ENCODE measurements around the gene MXD4.
"Not testable (repeated sequence)": the region's sequence is repeated elsewhere in the genome, so short reads cannot be mapped to it uniquely, and the experiment has no call there.

The MXD4 gene

DNA sequence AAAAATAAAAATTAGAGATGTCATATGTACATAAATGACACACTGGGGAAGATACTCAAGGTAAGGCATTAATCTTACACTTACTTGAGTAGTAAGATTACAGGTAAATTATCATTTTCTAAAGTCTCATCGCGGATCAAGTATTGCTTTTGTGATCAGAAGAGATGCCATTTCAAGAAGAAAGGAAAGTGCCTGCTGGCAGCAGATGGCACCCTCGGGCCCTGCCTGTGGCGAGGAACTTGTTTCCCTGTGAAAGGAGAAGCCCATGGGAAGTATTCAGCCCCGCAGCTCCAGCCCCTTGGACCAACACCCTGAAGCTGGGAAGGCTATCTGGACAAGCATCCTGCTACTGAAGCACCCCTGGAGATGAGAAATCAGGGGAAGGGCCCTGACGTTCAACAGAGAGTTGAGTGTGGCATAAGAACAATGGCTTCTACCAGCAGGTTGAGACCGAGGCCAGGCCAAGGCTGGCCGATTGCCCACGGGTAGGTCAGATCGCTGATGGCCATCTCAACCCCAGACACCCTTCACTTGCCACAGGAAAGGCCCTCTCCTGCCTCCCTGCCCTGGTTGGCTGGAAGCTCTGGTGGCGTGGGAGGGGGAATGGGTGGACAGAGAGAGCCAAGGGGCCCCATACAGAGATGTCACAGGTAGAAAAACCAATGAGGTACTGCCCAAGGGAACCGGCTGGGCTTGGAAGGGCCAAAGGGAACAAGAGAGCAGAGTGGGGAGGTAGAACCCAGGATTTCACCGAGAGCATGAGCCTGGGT lies 18.8 kb upstream of the MXD4 start:
- in situ Hi-C loops (cut with HindIII; ENCODE audit: low pct_ligation_motif_present, low pct_unique_long_range_greater_than_20kb, low sequenced_read_pairs), result no loop called here
- no peak for DNase-seq

GRCh38 chr4:2277956-2278355 lies 16.0 kb upstream of the MXD4 start:
- DNase-seq, result no peak
- in situ Hi-C loops (cut with HindIII; ENCODE audit: low pct_ligation_motif_present, low pct_unique_long_range_greater_than_20kb, low sequenced_read_pairs), result no loop called here

- in situ Hi-C loops (cut with HindIII; ENCODE audit: low pct_ligation_motif_present, low pct_unique_long_range_greater_than_20kb, low sequenced_read_pairs), result no loop called here
- DNase-seq, result no peak
Measured at GRCh38 chr4:2276581-2277325, 14.8 kb upstream of the MXD4 start.

DNA sequence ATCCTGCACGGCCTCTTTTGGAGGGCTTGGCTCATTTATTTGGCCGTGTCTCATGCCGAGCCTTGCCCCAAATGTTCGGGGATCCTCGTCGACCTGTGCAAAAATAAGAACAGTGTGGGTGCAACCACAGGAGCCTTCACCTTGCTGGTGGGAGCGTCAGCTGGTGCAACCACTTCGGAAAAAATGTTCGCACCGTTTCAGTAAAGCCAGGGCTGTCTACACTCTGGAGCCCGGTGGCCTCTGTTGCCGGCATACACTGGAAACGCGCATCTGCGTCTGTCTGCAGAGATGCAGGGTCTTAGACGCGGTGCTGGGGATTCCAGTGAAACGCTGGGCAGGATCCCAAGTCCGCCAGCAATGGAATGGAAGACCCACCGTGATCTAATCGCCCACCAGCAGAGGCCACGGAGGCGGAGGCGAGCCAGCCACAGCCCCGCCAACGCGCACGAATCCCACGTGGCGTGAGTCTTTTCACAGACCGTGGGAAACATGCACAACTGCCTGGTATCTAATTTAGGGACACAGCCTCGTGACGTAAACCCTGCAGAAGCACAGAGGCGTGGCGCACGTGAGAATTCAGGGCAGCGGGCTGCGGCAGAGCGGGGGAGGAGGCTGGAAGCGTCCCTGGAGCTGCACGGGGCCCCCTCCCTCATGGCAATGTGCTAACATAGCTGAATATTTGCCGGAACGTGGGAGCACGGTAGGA lies 13.8 kb upstream of the MXD4 start:
- DNase-seq, result no peak
- in situ Hi-C loops (cut with HindIII; ENCODE audit: low pct_ligation_motif_present, low pct_unique_long_range_greater_than_20kb, low sequenced_read_pairs), result no loop called here

DNA sequence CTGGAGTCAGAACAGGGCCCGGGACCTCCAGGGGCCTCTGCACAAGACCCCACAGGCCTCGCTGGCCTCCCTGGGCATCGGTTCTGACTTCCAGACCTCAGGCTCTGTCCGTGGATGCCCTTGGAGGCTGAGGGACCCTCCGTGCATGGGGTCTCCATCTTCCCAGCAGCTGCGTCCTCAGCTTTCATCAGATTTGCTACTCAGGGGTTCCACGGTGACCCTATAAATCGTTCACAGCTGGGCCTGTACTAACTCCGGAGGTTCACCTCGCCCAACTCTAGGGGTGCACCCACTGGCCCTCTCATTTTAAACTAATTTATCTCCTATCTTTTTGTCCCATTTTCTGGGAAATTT lies 13.1 kb upstream of the MXD4 start:
- in situ Hi-C loops (cut with HindIII; ENCODE audit: low pct_ligation_motif_present, low pct_unique_long_range_greater_than_20kb, low sequenced_read_pairs); DNase-seq: not testable (repeated sequence)

GRCh38 chr4:2274320-2275043 lies 12.6 kb upstream of the MXD4 start:
- no peak for DNase-seq
- in situ Hi-C loops (cut with HindIII; ENCODE audit: low pct_ligation_motif_present, low pct_unique_long_range_greater_than_20kb, low sequenced_read_pairs), result no loop called here

GRCh38 chr4:2273657-2274319 lies 11.9 kb upstream of the MXD4 start:
- DNase-seq, result no peak
- in situ Hi-C loops (cut with HindIII; ENCODE audit: low pct_ligation_motif_present, low pct_unique_long_range_greater_than_20kb, low sequenced_read_pairs), result no loop called here

- in situ Hi-C loops (cut with HindIII; ENCODE audit: low pct_ligation_motif_present, low pct_unique_long_range_greater_than_20kb, low sequenced_read_pairs), result no loop called here
- no peak for DNase-seq
Measured at GRCh38 chr4:2273221-2273620, 11.3 kb upstream of the MXD4 start.

- no peak for DNase-seq
- in situ Hi-C loops (cut with HindIII; ENCODE audit: low pct_ligation_motif_present, low pct_unique_long_range_greater_than_20kb, low sequenced_read_pairs), result no loop called here
Measured at GRCh38 chr4:2272828-2273120, 10.9 kb upstream of the MXD4 start.

DNA sequence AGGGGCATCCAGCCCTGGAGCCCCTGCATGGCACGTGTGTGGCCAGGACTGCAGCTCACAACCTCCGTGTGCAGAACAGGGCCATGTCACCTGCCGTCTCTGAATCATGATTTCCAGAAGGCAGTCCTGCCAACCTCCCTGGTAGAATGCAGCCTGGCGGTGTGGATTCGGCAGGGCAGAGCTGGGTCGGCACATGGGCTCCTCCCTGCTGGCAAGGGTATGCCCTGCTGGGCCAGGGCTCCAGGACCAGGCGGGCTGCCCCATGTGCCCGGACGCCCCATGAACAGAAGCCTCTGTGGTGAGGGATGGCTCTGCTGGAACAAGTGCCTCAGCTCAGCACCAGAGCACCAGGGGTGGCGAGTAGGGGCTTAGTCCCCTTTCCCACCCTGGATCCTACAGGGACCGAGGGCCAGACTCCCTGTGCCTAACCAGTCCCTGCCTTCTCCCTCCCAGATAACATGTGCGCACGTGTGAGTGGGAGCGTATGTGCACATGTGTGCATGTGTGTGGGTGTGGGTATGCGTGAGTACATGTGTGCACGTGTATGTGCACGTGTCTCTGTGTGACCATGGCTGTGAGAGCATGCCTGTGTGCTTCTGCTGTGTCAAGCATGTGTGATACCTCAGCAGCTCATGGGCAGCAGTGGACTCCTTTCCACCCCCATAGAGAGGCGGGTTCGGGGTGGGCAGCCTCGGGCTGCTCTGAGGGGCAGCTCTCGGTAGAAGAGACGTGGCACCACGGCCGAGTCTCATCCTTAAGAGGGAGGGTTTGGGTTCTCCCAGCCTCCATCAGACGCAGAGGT lies 10.3 kb upstream of the MXD4 start:
- in situ Hi-C loops (cut with HindIII; ENCODE audit: low pct_ligation_motif_present, low pct_unique_long_range_greater_than_20kb, low sequenced_read_pairs), result no loop called here
- no peak for DNase-seq

GRCh38 chr4:2271279-2272025 lies 9.5 kb upstream of the MXD4 start:
- in situ Hi-C loops (cut with HindIII; ENCODE audit: low pct_ligation_motif_present, low pct_unique_long_range_greater_than_20kb, low sequenced_read_pairs), result no loop called here
- no peak for DNase-seq

DNA sequence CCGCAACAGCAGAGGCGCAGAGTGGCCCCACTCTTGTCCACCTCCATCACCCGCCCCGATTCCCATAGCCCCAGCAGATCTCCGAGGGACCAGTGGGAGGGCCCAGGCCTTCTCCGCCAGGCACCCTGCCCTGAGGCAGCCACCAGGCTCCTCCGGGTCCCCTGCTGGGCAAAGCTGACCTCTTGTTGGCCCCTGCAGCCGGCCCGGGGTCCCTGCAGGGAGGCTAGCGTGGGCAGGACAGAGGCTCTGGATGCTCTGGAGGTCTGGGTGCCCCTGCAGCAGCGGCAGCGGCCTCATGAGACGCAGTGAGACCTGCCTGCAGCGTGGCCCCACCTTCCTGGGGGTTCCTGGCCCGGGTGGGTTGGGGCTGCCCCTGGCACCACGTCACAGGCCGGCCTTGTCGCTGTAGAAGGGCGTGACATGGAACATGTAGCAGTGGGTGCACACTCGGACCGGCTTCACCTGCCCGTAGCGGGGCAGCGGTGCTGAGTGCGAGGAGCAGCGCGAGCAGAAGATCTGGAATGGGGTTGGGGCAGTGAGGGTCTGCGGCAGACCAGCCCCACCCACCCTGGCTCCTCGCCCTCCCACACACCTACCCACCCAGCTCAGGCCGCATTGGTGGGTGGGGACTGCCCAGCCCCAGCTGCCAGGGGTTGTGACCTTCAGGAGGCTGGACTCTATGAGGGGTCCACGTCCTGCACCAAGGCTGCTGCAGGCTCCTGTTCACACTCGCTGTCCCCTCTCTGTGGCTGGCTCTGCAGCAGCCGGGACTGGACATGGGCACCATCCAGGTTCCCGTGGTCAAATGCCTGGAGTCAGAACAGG lies 8.6 kb upstream of the MXD4 start:
- in situ Hi-C loops (cut with HindIII; ENCODE audit: low pct_ligation_motif_present, low pct_unique_long_range_greater_than_20kb, low sequenced_read_pairs), result no loop called here
- no peak for DNase-seq

DNA sequence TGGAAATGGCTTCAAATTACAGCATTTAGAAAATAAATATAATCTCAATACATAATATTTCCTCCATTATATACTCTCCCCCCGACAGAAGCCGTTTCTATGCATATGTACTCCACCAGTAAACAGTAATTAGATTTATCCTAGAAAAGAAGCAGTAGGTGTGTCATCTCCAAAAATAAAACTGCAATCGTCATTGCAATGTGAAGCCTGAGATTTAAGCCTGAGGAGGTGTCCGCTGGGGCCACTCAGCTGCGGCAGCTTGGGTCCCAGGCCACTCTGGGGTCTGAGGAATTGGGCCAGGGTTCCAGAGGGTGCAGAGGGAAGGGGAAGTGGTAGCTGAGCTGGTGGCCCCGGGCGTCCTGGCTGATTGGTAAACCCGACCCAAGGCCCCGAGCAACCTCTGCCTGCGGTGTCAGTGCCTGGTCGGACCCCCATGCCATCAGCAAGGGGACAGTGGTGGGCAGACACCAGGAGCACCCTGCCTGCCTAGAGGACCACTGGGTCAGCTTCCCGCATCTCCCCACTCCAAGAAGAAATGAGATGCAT lies 7.8 kb upstream of the MXD4 start:
- DNase-seq, result no peak
- in situ Hi-C loops (cut with HindIII; ENCODE audit: low pct_ligation_motif_present, low pct_unique_long_range_greater_than_20kb, low sequenced_read_pairs), result no loop called here

DNA sequence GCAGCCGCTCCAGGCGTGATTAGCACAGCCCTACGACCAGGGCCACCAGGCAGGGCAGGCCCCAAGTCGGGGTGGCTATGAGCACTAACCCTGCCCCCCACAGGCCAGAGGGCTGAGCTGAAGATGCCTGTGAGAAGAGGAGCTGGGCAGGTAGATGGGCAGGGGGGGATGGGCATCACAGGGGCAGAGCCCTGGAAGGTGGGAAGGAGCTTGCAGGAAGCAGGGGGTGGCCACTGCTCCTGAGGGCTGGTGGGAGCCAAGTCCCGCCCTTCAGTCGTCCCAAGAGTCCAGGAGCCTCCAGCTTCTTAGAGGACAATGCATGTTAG lies 7.3 kb upstream of the MXD4 start:
- no peak for DNase-seq
- in situ Hi-C loops (cut with HindIII; ENCODE audit: low pct_ligation_motif_present, low pct_unique_long_range_greater_than_20kb, low sequenced_read_pairs), result no loop called here

DNA sequence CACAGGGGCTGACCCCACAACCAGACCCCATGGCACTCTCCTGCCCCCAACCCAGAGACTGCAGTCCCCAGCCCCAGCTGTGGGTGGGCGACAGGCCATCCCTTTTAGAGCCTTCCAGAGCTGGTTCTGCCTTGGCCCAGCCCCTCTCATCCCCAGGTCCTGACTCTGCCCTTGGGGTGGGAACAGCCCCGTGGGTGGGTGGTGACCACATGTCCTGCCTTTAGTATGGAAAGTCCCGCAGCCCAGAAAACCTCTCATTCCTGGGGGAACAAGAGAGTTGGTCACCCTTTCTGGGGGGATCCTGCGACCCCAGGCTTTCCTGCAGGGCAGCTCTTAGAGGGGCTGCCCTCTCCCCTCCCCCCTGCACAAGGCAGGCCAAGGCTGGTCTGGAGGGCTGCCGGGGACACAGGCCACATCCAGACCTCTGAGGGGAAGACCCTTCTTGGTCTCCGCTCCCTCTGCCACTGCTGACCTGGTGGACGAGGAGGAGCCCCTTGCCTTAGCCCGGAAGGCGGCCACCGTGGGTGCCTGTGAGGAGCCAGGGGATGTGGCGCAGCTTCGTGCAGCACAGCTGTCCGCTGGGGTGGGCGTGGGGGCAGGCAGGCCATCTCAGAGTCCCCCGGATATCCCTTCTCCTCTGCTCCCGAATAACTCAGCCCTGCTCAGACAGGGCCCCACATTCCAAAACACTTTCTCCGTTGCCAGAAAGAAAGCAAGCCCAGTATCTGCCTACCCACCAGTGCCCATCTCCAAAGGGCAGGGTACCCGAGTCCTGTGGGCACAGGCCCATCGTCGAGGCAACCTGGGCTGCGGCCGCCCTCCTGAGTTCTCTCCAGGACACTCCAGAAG lies 6.7 kb upstream of the MXD4 start:
- in situ Hi-C loops (cut with HindIII; ENCODE audit: low pct_ligation_motif_present, low pct_unique_long_range_greater_than_20kb, low sequenced_read_pairs), result no loop called here
- DNase-seq, result no peak

DNA sequence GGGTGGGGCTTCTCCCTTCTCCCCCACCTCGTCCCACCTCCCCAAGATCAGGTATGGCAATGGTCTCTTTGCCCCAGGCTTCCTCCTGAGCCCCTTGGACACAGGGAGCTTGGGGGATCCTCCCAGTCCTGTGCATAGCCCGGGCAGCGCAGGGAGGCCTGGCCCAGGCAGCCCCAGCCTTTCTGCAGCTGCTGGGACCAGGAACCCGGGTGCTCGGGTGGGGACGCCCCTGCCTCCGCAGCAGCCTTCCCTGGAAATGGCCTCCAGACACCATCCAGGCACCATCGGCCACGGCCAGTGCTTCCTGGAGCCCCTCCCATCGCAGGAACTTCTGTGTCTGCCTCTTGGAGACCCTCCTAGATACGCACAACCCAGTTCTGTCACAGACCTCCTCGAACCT lies 5.9 kb upstream of the MXD4 start:
- in situ Hi-C loops (cut with HindIII; ENCODE audit: low pct_ligation_motif_present, low pct_unique_long_range_greater_than_20kb, low sequenced_read_pairs), result no loop called here
- DNase-seq, result no peak

All from ACHN (cell line).